H9 (cell line): ENCODE results near the gene CSMD2. TPM values are rescaled to one million over a fixed set of nuclear protein-coding genes. Genes with fewer than 3 reads are reported as not detected.

Experiments used
- DNase-seq: peaks from one replicate; pipeline ENCODE4 v3.0.0-alpha.2; 2017
- H2AFZ ChIP-seq: one replicate; pipeline ENCODE4 v1.6.1; 2013; ENCODE audit warnings: mild to moderate bottlenecking, low read length, control low read depth, moderate library complexity
- H2AK5ac ChIP-seq: 2 replicates; pipeline ENCODE4 v1.6.1; 2013; ENCODE audit warnings: low read length, control low read depth, mixed read lengths; ENCODE audit not compliant: insufficient read length
- H2BK120ac ChIP-seq: one replicate; pipeline ENCODE4 v1.6.1; 2013; ENCODE audit warnings: low read depth, mild to moderate bottlenecking, low read length, control low read depth, inconsistent platforms; ENCODE audit not compliant: poor library complexity, severe bottlenecking
- H2BK12ac ChIP-seq: 2 replicates; pipeline ENCODE4 v1.6.1; 2013; ENCODE audit warnings: low read length, control low read depth, mixed read lengths, low read depth; ENCODE audit not compliant: insufficient read length
- H2BK15ac ChIP-seq: 2 replicates; pipeline ENCODE4 v1.6.1; 2013; ENCODE audit warnings: low read depth, low read length, control low read depth
- H2BK20ac ChIP-seq: one replicate; pipeline ENCODE4 v1.6.1; 2013; ENCODE audit warnings: low read depth, mild to moderate bottlenecking, low read length, control low read depth, inconsistent platforms; ENCODE audit not compliant: poor library complexity, severe bottlenecking
- H2BK5ac ChIP-seq: 2 replicates; pipeline ENCODE4 v1.6.1; 2013; ENCODE audit warnings: low read length, control low read depth, mixed read lengths; ENCODE audit not compliant: insufficient read length
- H3K14ac ChIP-seq: 2 replicates; pipeline ENCODE4 v1.6.1; 2013; ENCODE audit warnings: low read length, control low read depth; ENCODE audit not compliant: insufficient read depth
- H3K18ac ChIP-seq: 2 replicates; pipeline ENCODE4 v1.6.1; 2013; ENCODE audit warnings: low read depth, mild to moderate bottlenecking, mixed read lengths, low read length, control low read depth; ENCODE audit not compliant: insufficient read length
- H3K23ac ChIP-seq: 2 replicates; pipeline ENCODE4 v1.6.1; 2013; ENCODE audit warnings: low read length, control low read depth, mixed read lengths, low read depth; ENCODE audit not compliant: insufficient read length
- H3K23me2 ChIP-seq: 2 replicates; pipeline ENCODE4 v1.6.1; 2013; ENCODE audit warnings: low read depth, mild to moderate bottlenecking, mixed read lengths, low read length, control low read depth; ENCODE audit not compliant: insufficient read length, poor library complexity, severe bottlenecking
- H3K27ac ChIP-seq: 2 replicates; pipeline ENCODE4 v1.5.1; 2013; ENCODE audit warnings: low read length, control low read depth, mixed read lengths, low read depth; ENCODE audit not compliant: insufficient read length
- H3K27me3 ChIP-seq: 2 replicates; pipeline ENCODE4 v1.6.1; 2013; ENCODE audit warnings: low read length, control low read depth, inconsistent platforms; ENCODE audit not compliant: insufficient read depth
- H3K4ac ChIP-seq: 2 replicates; pipeline ENCODE4 v1.6.1; 2013; ENCODE audit warnings: low read depth, mild to moderate bottlenecking, control low read depth, inconsistent platforms, low read length, moderate library complexity
- H3K4me1 ChIP-seq: 2 replicates; pipeline ENCODE4 v1.6.1; 2013; ENCODE audit warnings: low read length, control low read depth, inconsistent platforms; ENCODE audit not compliant: insufficient read depth
- H3K4me2 ChIP-seq: 2 replicates; pipeline ENCODE4 v1.6.1; 2013; ENCODE audit warnings: low read length, control low read depth, mixed read lengths; ENCODE audit not compliant: insufficient read length, insufficient read depth
- H3K56ac ChIP-seq: 2 replicates; pipeline ENCODE4 v1.6.1; 2013; ENCODE audit warnings: low read depth, mild to moderate bottlenecking, mixed read lengths, low read length, control low read depth; ENCODE audit not compliant: insufficient read length
- H3K79me1 ChIP-seq: 2 replicates; pipeline ENCODE4 v1.6.1; 2013; ENCODE audit warnings: low read depth, mild to moderate bottlenecking, moderate library complexity, low read length, control low read depth, inconsistent platforms; ENCODE audit not compliant: insufficient read depth, poor library complexity, severe bottlenecking
- H3K79me2 ChIP-seq: 2 replicates; pipeline ENCODE4 v1.6.1; 2013; ENCODE audit warnings: low read length, control low read depth, inconsistent platforms; ENCODE audit not compliant: insufficient read depth
- H3K9ac ChIP-seq: 2 replicates; pipeline ENCODE4 v1.6.1; 2013; ENCODE audit warnings: low read length, control low read depth, mixed read lengths; ENCODE audit not compliant: insufficient read length; ENCODE audit errors: extremely low read depth
- H3K9me3 ChIP-seq: one replicate; pipeline ENCODE4 v1.6.1; 2013; ENCODE audit warnings: low read depth, low read length, inconsistent platforms; ENCODE audit not compliant: control insufficient read depth
- H3T11ph ChIP-seq: one replicate; pipeline ENCODE4 v1.6.1; 2013; ENCODE audit warnings: mild to moderate bottlenecking, low read length, control low read depth, inconsistent platforms
- H4K20me1 ChIP-seq: one replicate; pipeline ENCODE4 v1.6.1; 2013; ENCODE audit not compliant: control insufficient read depth, insufficient read length, insufficient read depth
- H4K5ac ChIP-seq: 2 replicates; pipeline ENCODE4 v1.6.1; 2013; ENCODE audit warnings: low read depth, mild to moderate bottlenecking, mixed read lengths, low read length, control low read depth; ENCODE audit not compliant: insufficient read length
- H4K8ac ChIP-seq: replicated peaks from 2 replicates; pipeline ENCODE4 v1.6.1; 2013; ENCODE audit warnings: low read length, control low read depth, mixed read lengths, low read depth; ENCODE audit not compliant: insufficient read length
- H4K91ac ChIP-seq: 2 replicates; pipeline ENCODE4 v1.6.1; 2013; ENCODE audit warnings: low read depth, mild to moderate bottlenecking, moderate library complexity, mixed read lengths, low read length, control low read depth; ENCODE audit not compliant: insufficient read length
- H3K27ac Mint-ChIP-seq, 3 experiments: 2 replicates in 2 of 3; 3 replicates in 1 of 3; pipeline ENCODE4 v1.8.0; 2020 to 2021; ENCODE audit warnings: mixed read lengths in 3 of 3, mild to moderate bottlenecking in 1 of 3, moderate library complexity in 1 of 3
- H3K27me3 Mint-ChIP-seq: 2 replicates; pipeline ENCODE4 v1.8.0; 2021; ENCODE audit warnings: low read depth, mild to moderate bottlenecking, moderate library complexity, mixed read lengths
- H3K36me3 Mint-ChIP-seq, 3 experiments: 2 replicates in 2 of 3; 3 replicates in 1 of 3; pipeline ENCODE4 v1.8.0; 2020 to 2021; ENCODE audit warnings: low read depth in 3 of 3, mixed read lengths in 3 of 3; ENCODE audit not compliant: insufficient read depth in 1 of 3
- H3K4me1 Mint-ChIP-seq, 2 experiments: 2 replicates each; pipeline ENCODE4 v1.8.0; 2020; ENCODE audit warnings: mixed read lengths in 2 of 2
- H3K4me3 Mint-ChIP-seq, 2 experiments: 2 replicates in 1 of 2; 3 replicates in 1 of 2; pipeline ENCODE4 v1.8.0; 2020 to 2021; ENCODE audit warnings: mild to moderate bottlenecking in 2 of 2, mixed read lengths in 2 of 2, moderate library complexity in 1 of 2
- H3K9me3 Mint-ChIP-seq, 2 experiments: 2 replicates in 1 of 2; 3 replicates in 1 of 2; pipeline ENCODE4 v1.8.0; 2020; ENCODE audit warnings: mild to moderate bottlenecking in 2 of 2, mixed read lengths in 2 of 2, moderate library complexity in 1 of 2
- WGBS: extraction: QIAGEN DNeasy Blood & Tissue Kit; methylation state at CpG from one replicate; pipeline ENCODE4 v1.1.7; 2013; ENCODE audit warnings: missing lambda C conversion rate, low lambda C conversion rate, mixed read lengths; ENCODE audit not compliant: insufficient read length; ENCODE audit errors: extremely low coverage; 5-methylcytosine and 5-hydroxymethylcytosine counted together
- total RNA-seq: library from RNA; stranded (reverse); gene quantifications from 2 replicates; pipeline ENCODE4 v1.2.1, GENCODE V29; 2021
- TF ChIP-seq, protein P1 (sequence below): fragments of 200-600 bp; sonication (generic); conservative IDR thresholded peaks from 3 replicates; pipeline ENCODE4 v1.8.0; 2021; ENCODE audit warnings: antibody characterized with exemption, mild to moderate bottlenecking

The CSMD2 gene
- total RNA-seq, 1 experiment from 2014 or later, result 6.4 TPM

- H3K79me1 ChIP-seq, result no peaks in the 10 kb centered on the region
Measured at GRCh38 chr1:33763406-33763805, 401.6 kb downstream of the CSMD2 start.

More at GRCh38 chr1:33763406-33763805, 401.6 kb downstream of the CSMD2 start:
- no peak overlapping the region for H2AFZ ChIP-seq
- Mint-ChIP-seq H3K36me3 (no peaks in the 10 kb centered on the region; a peak in 1 of 7 replicates), H3K27ac (no peak overlapping the region), H3K27me3 (no peaks in the 10 kb centered on the region; the same call in 1 of the 2 replicates), H3K9me3 (no peaks in the 10 kb centered on the region), H3K4me1 (no peaks in the 10 kb centered on the region), H3K4me3 (no peak overlapping the region)
- no CpG with 5 or more reads among the region's 3 CpGs for WGBS
- H3K23me2 ChIP-seq, result no peaks in the 10 kb centered on the region
- no peak overlapping the region for H2AK5ac ChIP-seq
- no peak overlapping the region for H4K5ac ChIP-seq
- no peak overlapping the region for H4K8ac ChIP-seq
- no peak for DNase-seq
- no peak overlapping the region for H3K4me2 ChIP-seq
- TF ChIP-seq, protein P1, sequence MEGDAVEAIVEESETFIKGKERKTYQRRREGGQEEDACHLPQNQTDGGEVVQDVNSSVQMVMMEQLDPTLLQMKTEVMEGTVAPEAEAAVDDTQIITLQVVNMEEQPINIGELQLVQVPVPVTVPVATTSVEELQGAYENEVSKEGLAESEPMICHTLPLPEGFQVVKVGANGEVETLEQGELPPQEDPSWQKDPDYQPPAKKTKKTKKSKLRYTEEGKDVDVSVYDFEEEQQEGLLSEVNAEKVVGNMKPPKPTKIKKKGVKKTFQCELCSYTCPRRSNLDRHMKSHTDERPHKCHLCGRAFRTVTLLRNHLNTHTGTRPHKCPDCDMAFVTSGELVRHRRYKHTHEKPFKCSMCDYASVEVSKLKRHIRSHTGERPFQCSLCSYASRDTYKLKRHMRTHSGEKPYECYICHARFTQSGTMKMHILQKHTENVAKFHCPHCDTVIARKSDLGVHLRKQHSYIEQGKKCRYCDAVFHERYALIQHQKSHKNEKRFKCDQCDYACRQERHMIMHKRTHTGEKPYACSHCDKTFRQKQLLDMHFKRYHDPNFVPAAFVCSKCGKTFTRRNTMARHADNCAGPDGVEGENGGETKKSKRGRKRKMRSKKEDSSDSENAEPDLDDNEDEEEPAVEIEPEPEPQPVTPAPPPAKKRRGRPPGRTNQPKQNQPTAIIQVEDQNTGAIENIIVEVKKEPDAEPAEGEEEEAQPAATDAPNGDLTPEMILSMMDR, result no peak
- no peak overlapping the region for H3K14ac ChIP-seq
- no peak overlapping the region for H2BK20ac ChIP-seq
- no peak overlapping the region for H2BK12ac ChIP-seq
- H3K79me2 ChIP-seq, result no peaks in the 10 kb centered on the region
- no peak overlapping the region for H3K18ac ChIP-seq
- no peak overlapping the region for H3K4ac ChIP-seq
- H2BK120ac ChIP-seq, result no peak overlapping the region
- H2BK15ac ChIP-seq, result no peak overlapping the region
- no peaks in the 10 kb centered on the region for H4K20me1 ChIP-seq
- H3K27me3 ChIP-seq, result no peaks in the 10 kb centered on the region
- no peak overlapping the region for H3K27ac ChIP-seq
- no peak overlapping the region for H3K9ac ChIP-seq
- no peak overlapping the region for H3K56ac ChIP-seq
- H3K23ac ChIP-seq, result no peak overlapping the region
- H3K9me3 ChIP-seq, result no peaks in the 10 kb centered on the region
- H3T11ph ChIP-seq, result no peak overlapping the region
- H4K91ac ChIP-seq, result no peak overlapping the region
- no peaks in the 10 kb centered on the region for H3K4me1 ChIP-seq
- H2BK5ac ChIP-seq, result no peak overlapping the region
